Endothelial cell of umbilical vein (primary cell): ENCODE data around the gene SLC4A11. TPM values are rescaled to one million over a fixed set of nuclear protein-coding genes. Genes with fewer than 3 reads are reported as not detected.

ENCODE experiments used
- BruUV-seq: library from RNA; stranded (reverse); fragments of 400-500 nt; replicated peaks from 2 replicates; lab custom pipeline; 2021; lab: Mats Ljungman, UMichigan
- CTCF ChIA-PET: fragments of 300-600, 350-600 bp; sonication (Branson Sonifier 250); formaldehyde crosslinking; loops from one replicate; lab custom pipeline; 2021; ENCODE audit warnings: antibody characterized with exemption, inconsistent platforms; lab: Charles Lee
- POLR2A ChIA-PET: fragments of 300-600, 350-600 bp; sonication (Branson Sonifier 250); formaldehyde crosslinking; loops from one replicate; lab custom pipeline; 2021; ENCODE audit warnings: antibody characterized with exemption, inconsistent platforms; lab: Charles Lee
- DNase-seq: peaks from one replicate; pipeline ENCODE4 v3.0.0-alpha.2; 2011; ENCODE audit warnings: low read depth, low spot score
- FAIRE-seq: peaks from 2 replicates; lab custom pipeline; 2011; peaks lifted over from hg19 to GRCh38; lab: Jason Lieb, UNC
- H2AFZ ChIP-seq: 2 replicates; pipeline ENCODE4 v1.6.0; 2012; ENCODE audit warnings: low read depth, low read length, control low read depth, inconsistent platforms
- H3K27ac ChIP-seq: 2 replicates; pipeline ENCODE4 v1.5.1; 2011; ENCODE audit warnings: low read depth, mild to moderate bottlenecking, control low read depth, low read length, moderate library complexity; ENCODE audit not compliant: insufficient read depth
- H3K27me3 ChIP-seq, 2 experiments: 2 replicates each; pipeline versions ENCODE4 v1.6.0 to v1.6.1; 2011; ENCODE audit warnings: low read length in 2 of 2, mixed read lengths in 1 of 2; ENCODE audit not compliant: control insufficient read depth in 2 of 2, insufficient read depth in 2 of 2
- H3K36me3 ChIP-seq, 2 experiments: 2 replicates in 1 of 2; 3 replicates in 1 of 2; pipeline ENCODE4 v1.5.1; 2011; ENCODE audit warnings: low read length in 2 of 2, mild to moderate bottlenecking in 1 of 2, moderate library complexity in 1 of 2; ENCODE audit not compliant: control insufficient read depth in 2 of 2, insufficient read depth in 2 of 2; ENCODE audit errors: extremely low read depth in 1 of 2
- H3K4me1 ChIP-seq: 3 replicates; pipeline ENCODE4 v1.5.1; 2011; ENCODE audit warnings: mild to moderate bottlenecking, low read length; ENCODE audit not compliant: control insufficient read depth, insufficient read depth; ENCODE audit errors: extremely low read depth
- H3K4me2 ChIP-seq: 2 replicates; pipeline ENCODE4 v1.6.1; 2011; ENCODE audit warnings: low read length, control low read depth, mixed read lengths; ENCODE audit not compliant: insufficient read depth
- H3K4me3 ChIP-seq, 3 experiments: fragments of 200-600 bp in 1 of 3; sonication (generic), shearing (Covaris generic) in 1 of 3; replicated peaks in 1 of 3; 2 replicates each; pipeline ENCODE4 v1.5.1; 2011 to 2016; ENCODE audit warnings: control low read depth in 3 of 3, low read length in 3 of 3, mild to moderate bottlenecking in 2 of 3, inconsistent platforms in 1 of 3, low read depth in 1 of 3, moderate library complexity in 1 of 3; ENCODE audit not compliant: insufficient read depth in 1 of 3
- H3K79me2 ChIP-seq: 2 replicates; pipeline ENCODE4 v1.6.0; 2012; ENCODE audit warnings: low read length, inconsistent platforms; ENCODE audit not compliant: control insufficient read depth, insufficient read depth
- H3K9ac ChIP-seq: replicated peaks from 2 replicates; pipeline ENCODE3; 2011; ENCODE audit warnings: low read length, control low read depth; ENCODE audit not compliant: insufficient read depth; ENCODE audit errors: extremely low read depth
- H3K9me1 ChIP-seq: replicated peaks from 3 replicates; pipeline ENCODE4 v1.6.0; 2011; ENCODE audit warnings: mild to moderate bottlenecking, low read length; ENCODE audit not compliant: control insufficient read depth, insufficient read depth; ENCODE audit errors: extremely low read depth
- H3K9me3 ChIP-seq: replicated peaks from 2 replicates; pipeline ENCODE4 v1.5.1; 2012; ENCODE audit warnings: low read length, inconsistent platforms; ENCODE audit not compliant: control insufficient read depth, insufficient read depth
- H4K20me1 ChIP-seq: replicated peaks from 2 replicates; pipeline ENCODE3; 2011; ENCODE audit warnings: mild to moderate bottlenecking, low read length; ENCODE audit not compliant: control insufficient read depth, insufficient read depth; ENCODE audit errors: extremely low read depth
- EZH2 ChIP-seq: IDR thresholded peaks from 2 replicates; pipeline ENCODE4 v1.6.1; 2012; ENCODE audit warnings: borderline replicate concordance, low read depth, mild to moderate bottlenecking, moderate library complexity, low read length, inconsistent platforms; ENCODE audit not compliant: severe bottlenecking
- FOS ChIP-seq: IDR thresholded peaks from 2 replicates; pipeline ENCODE4 v1.6.1; 2011; ENCODE audit warnings: mild to moderate bottlenecking, low read length, moderate library complexity, borderline replicate concordance; ENCODE audit not compliant: insufficient read depth
- GATA2 ChIP-seq: IDR thresholded peaks from 2 replicates; pipeline ENCODE4 v1.7.0; 2011; ENCODE audit warnings: low read depth, mild to moderate bottlenecking, moderate library complexity, mixed read lengths, low read length; ENCODE audit not compliant: insufficient read length, insufficient read depth
- JUN ChIP-seq: IDR thresholded peaks from 2 replicates; pipeline ENCODE4 v1.6.1; 2011; ENCODE audit warnings: borderline replicate concordance, low read depth; ENCODE audit not compliant: insufficient read length, insufficient read depth
- MYC ChIP-seq: IDR thresholded peaks from one replicate; pipeline ENCODE4 v1.6.1; 2011; ENCODE audit warnings: mild to moderate bottlenecking, low read depth, low read length
- POLR2A ChIP-seq: IDR thresholded peaks from 2 replicates; pipeline ENCODE4 v1.6.1; 2012; ENCODE audit warnings: low read depth, mild to moderate bottlenecking, control low read depth, low read length
- POLR2AphosphoS5 ChIP-seq: IDR thresholded peaks from 2 replicates; pipeline ENCODE4 v1.6.1; 2012; ENCODE audit warnings: low read depth, mild to moderate bottlenecking, control low read depth, low read length, moderate library complexity; ENCODE audit not compliant: insufficient read depth
- dilution Hi-C: fragments of 300-500 bp; cut with MboI; formaldehyde crosslinking; loops from one replicate; pipeline ENCODE4 v1.15.0; 2019; ENCODE audit warnings: low sequenced_read_pairs; ENCODE audit not compliant: extremely low pct_ligation_motif_present
- intact Hi-C: fragments of 100-400 bp; cut with micrococcal nuclease; formaldehyde crosslinking; loops from one replicate; pipeline ENCODE4 v1.10.0; 2022
- polyA plus RNA-seq, 4 experiments: library from polyadenylated mRNA; depleted of rRNA in 3 of 4; stranded (reverse) in 3 of 4; unstranded in 1 of 4; fragments of >200 nt; gene quantifications; 2 replicates each; pipeline versions ENCODE4 v1.2.1 to v1.2.3, GENCODE V29; 2011 to 2012; ENCODE audit warnings: missing spikeins in 1 of 4
- total RNA-seq: library from RNA; stranded (reverse); gene quantifications from 2 replicates; pipeline ENCODE4 v1.2.3, GENCODE V29; 2021
- TF ChIP-seq, protein P1 (sequence below), 2 donors: IDR thresholded peaks; 1 replicate in 1 of 2; 2 replicates in 1 of 2; pipeline ENCODE4 v1.5.1; 2011; ENCODE audit warnings: low read length in 2 of 2, mild to moderate bottlenecking in 2 of 2, moderate library complexity in 2 of 2, control low read depth in 1 of 2, inconsistent platforms in 1 of 2, low read depth in 1 of 2; ENCODE audit not compliant: insufficient read depth in 1 of 2; ENCODE audit errors: extremely low read depth in 1 of 2
- TF ChIP-seq, protein P2 (sequence below): IDR thresholded peaks from 2 replicates; pipeline ENCODE4 v1.6.1; 2011; ENCODE audit not compliant: insufficient read depth, insufficient read length

SLC4A11 gene
- total and polyA plus RNA-seq, 2 donors (not counting 3 experiments of a cell fraction or from before 2014, with no cell fraction given), result 5.7 to 10.2 TPM

DNA sequence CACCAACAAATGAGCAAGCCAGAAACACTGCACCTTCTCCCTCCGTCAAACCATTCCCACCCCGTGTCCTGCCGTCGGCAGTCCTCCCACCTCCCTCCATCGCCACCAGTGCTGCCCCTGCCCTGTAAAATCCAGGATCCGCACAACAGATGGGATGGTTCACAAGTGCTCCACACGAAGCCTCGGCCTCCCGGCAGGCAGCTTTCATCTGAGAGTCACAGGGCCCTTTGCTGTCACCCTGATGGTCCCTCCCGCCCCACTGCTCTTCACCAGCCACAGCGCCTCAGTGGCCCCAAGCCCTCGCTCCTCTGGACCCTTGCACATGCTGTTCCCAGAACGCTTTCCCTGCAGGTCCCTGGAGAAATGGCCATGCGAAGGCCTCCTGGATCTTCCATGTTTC lies 12.1 kb downstream of the SLC4A11 start:
- no peaks in the 10 kb centered on the region for H3K4me1 ChIP-seq
- no peaks in the 10 kb centered on the region for H3K9me1 ChIP-seq
- ChIA-PET CTCF (no interaction called here), POLR2A (no interaction called here)
- H3K27ac ChIP-seq, result no peak overlapping the region
- no peak overlapping the region for H3K9ac ChIP-seq
- TF ChIP-seq FOS (no peak), GATA2 (no peak), POLR2AphosphoS5 (no peak), JUN (no peak), POLR2A (no peak), EZH2 (no peak), MYC (no peak)
- TF ChIP-seq, protein P1, sequence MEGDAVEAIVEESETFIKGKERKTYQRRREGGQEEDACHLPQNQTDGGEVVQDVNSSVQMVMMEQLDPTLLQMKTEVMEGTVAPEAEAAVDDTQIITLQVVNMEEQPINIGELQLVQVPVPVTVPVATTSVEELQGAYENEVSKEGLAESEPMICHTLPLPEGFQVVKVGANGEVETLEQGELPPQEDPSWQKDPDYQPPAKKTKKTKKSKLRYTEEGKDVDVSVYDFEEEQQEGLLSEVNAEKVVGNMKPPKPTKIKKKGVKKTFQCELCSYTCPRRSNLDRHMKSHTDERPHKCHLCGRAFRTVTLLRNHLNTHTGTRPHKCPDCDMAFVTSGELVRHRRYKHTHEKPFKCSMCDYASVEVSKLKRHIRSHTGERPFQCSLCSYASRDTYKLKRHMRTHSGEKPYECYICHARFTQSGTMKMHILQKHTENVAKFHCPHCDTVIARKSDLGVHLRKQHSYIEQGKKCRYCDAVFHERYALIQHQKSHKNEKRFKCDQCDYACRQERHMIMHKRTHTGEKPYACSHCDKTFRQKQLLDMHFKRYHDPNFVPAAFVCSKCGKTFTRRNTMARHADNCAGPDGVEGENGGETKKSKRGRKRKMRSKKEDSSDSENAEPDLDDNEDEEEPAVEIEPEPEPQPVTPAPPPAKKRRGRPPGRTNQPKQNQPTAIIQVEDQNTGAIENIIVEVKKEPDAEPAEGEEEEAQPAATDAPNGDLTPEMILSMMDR (IDR thresholded peaks at IDR 0.05; ENCODE audit: extremely low read depth in 1 of 2, insufficient read depth in 1 of 2, low read depth in 1 of 2, low read length in 2 of 2), result no peak
- TF ChIP-seq, protein P2, sequence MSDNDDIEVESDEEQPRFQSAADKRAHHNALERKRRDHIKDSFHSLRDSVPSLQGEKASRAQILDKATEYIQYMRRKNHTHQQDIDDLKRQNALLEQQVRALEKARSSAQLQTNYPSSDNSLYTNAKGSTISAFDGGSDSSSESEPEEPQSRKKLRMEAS, result no peak
- no peaks in the 10 kb centered on the region for H3K27me3 ChIP-seq
- no peaks in the 10 kb centered on the region for H4K20me1 ChIP-seq
- BruUV-seq, result no TSS peak
- H3K9me3 ChIP-seq, result no peaks in the 10 kb centered on the region
- H3K36me3 ChIP-seq, result peaks cover 0 to 1% of the 10 kb centered on the region in 2 experiments
- no peak overlapping the region for H2AFZ ChIP-seq
- no peak overlapping the region for H3K4me2 ChIP-seq
- DNase-seq, result no peak
- FAIRE-seq, result no peak
- H3K4me3 ChIP-seq, result no peak overlapping the region
- intact Hi-C loops, result no loop called here
- no peaks in the 10 kb centered on the region for H3K79me2 ChIP-seq
- dilution Hi-C loops, result no loop called here
